ENCODE measurements around the gene DNAH2. TPM values are rescaled to one million over a fixed set of nuclear protein-coding genes. Genes with fewer than 3 reads are reported as not detected.

Gene DNAH2
- total RNA-seq, result under 0.01 and 0.10 TPM in 2 replicates

DNA sequence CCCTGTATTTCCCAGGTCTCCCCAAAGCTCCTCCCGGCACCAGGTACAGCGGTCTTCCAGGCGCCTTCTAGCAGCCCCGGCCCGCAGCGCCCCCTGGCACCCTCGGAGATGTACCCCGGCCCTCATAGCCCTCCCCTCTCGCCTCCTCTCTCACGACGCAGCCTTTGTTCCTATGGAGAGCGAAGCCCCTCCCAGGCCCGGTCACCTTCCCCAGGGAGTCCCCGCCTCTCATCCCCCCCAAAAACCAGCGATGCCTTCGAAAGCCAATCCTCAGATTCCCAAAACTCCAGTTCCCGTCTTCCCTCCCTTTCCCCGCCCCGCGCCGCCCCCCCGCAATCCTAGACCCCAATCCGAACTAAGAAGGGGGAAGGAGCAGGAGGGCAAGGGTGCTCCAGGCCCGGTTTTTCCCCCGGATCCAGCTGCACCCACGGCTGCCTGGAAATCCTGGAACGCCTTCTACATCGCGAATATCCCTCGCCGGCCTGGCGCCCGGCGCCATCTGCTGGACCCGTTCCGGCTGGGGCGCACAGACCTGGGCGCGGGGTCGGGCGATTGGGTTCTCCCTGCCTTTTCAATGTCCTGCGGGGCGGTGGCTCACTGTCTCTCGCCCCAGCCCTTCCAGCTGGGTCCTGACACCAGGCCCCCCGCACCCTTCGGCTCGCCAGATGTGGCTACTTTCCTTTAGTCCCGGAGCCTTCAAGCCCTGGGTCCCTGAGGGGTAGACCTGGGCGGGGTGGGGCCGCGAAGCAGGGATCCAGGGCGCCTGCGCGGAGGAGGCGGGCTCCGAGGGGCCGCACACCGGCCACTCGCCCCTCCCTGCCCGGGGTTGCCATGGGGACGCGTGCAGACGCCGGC, at the start of gene DNAH2:
Gene DNAH2 (plus strand): TSS at position 844 of the 855 bp plus-strand sequence. CDS start 1,991 bp downstream, outside the sequence.

DNA sequence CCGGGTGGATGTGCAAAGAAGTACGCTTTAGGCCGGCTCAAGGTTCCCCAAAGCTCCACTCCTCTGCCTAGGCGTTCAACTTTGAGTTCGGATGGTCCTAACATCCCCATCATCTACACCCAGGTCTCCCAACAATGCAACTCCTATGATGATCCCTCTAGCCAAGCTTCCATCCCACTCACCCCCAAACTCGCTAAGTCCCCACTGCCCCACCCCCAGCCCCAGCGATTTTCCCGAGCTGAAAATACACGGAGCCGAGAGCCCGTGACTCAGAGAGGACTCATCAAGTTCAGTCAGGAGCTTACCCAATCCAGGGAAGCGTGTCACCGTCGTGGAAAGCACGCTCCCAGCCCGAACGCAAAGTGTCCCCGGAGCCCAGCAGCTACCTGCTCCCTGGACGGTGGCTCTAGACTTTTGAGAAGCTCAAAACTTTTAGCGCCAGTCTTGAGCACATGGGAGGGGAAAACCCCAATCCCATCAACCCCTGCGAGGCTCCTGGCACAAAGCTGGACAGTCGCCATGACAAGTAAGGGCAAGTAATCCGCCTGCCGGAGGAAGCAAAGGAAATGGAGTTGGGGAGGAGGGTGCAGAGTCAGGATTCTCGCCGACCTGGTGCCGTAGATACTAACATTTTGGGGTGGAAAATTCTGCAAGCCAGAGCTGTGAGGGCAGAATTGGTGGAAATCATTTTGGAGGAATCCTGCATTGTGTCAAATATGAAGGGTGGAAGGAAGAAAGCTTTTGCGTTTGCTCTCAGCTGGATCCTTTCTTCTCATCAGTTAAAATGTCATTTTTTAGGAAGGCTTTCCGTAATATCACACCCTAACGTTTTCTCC, 30.3 kb upstream of the DNAH2 start, which contains the start of gene TP53:
Gene TP53 (minus strand): TSS at position 419 of the 836 bp plus-strand sequence. CDS start 10,896 bp downstream, outside the sequence.

GRCh38 chr17:7687908-7688807, 29.4 kb upstream of the DNAH2 start, which contains the start of gene WRAP53:
WRAP53 (plus strand) TSS chr17:7688477; CDS start chr17:7688649, 172 bp downstream.

DNA sequence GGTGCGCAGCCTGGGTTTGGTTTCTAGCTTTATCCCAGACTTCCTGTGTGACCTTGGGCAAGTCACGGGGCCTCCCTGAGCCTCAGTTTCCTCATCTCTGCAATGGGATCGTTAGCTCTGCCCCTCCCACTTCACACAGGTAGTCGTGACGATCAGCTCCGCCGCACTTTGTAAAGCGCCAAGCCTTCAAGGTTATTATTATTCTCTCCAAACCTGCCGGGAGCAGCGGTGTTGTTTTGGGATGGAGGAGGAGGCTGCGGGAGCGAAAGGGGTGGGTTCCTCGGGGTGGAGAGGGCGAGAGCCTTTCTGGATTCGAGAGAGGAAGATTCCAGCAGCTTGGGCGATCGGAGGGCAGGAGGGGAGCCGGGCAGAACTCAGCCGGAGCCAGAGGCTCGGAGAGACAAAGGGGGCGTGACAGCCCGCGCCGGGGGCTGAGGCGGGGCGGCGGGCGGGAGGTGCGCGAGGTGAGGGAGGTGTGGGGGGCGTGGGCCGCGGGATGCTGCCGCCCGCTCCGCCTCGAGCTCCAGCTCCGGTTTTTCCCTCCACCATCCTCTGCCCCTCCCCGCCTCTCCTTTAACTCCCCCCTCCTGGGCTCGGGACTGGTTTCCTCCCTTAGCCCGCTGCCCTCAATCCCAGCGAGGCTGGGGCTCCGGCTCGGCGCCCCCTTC, 12.8 kb upstream of the DNAH2 start, which contains the start of gene EFNB3:
Gene EFNB3 (plus strand): TSS at position 602 of the 668 bp plus-strand sequence. CDS start 397 bp downstream, outside the sequence.

DNA sequence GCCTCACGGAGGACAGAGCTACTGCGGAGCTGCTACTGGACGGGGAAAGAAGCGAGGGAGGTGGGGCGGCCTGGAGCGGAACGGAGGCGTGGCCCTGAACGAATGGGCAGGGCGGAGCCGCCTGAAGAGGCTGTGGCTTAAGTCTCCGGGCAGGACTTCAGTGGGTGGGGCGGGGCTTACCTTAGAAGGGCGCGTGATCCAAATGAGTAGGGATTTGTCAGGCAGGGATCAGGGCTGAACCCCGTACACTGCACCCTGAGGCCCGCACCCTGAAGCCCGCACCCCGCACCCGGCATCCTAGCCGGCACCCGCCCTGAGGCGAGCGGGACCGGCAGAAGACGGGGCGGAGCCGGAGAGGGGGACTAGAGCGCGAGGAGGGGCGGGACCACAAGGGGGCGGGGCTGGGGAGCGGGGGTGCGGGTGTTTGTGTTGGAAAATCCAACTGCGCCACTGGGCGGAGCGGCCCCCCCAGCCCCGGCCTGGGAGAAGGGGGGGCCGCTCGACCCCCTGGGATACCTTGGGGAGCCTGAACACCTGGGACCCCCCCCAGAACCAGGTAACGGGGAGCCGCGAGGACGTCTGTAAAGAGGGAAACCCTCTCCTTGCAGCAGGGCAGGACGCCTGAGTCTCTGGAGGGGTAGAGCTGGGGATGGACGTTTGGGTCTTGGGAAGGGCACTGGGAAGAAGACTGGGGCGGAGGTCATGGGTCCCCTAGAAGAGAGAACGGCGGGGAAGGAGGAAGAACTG, 116.4 kb downstream of the DNAH2 start, which contains the start of gene KDM6B:
Gene KDM6B (plus strand): TSS at position 423 of the 747 bp plus-strand sequence. CDS start 11,338 bp downstream, outside the sequence.

GRCh38 chr17:7854851-7855659, 137.5 kb downstream of the DNAH2 start, which contains the start of gene TMEM88:
TMEM88 (plus strand) TSS chr17:7855066; CDS start chr17:7855075, 9 bp downstream.

DNA sequence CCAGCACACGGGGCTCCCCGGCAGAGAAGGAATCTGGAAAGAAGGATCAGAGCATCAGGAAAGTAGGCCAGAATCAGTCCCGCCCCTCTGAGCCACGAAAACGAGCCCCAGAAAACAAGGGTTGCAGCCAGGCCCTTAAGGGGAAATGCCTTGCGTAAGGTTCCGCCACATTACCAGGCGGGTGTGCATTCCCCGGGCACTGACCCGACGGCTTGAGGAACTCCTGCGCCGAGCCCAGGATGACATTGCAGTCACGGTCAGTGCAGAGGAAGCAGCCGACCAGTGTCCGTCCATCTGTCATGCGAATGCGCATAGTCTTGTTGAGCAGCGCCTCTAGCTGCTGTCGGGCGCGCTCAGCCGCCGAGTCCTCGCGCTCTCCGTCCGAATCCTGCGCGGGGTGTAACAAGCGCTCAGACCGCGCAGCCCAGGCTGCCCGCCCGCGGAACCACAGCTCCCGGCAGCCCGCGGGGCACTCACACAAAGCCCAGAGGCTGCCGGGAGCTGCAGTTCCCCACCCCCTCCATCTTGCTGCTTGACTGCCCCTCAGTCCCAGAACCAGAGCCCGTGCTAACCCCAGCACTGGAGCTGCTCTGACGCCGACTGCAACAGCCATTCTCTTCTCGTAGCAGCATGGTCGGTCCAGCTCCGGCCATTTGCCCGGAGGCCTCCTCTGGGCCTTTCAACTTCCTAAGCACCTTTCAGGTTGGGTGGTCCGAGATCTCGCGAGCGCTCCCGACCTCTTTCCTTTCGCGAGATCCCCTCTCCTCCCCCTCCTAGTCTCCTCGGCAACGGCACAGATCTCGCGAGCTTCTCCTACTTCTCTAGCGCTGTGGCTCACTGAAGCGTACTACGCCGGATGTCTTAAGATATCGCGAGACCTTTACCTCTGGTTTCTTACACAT, 139.5 kb downstream of the DNAH2 start, which contains the start of gene NAA38:
Gene NAA38 (minus strand): TSS at position 749 of the 902 bp plus-strand sequence. CDS start 96 bp downstream, at position 653.

DNA sequence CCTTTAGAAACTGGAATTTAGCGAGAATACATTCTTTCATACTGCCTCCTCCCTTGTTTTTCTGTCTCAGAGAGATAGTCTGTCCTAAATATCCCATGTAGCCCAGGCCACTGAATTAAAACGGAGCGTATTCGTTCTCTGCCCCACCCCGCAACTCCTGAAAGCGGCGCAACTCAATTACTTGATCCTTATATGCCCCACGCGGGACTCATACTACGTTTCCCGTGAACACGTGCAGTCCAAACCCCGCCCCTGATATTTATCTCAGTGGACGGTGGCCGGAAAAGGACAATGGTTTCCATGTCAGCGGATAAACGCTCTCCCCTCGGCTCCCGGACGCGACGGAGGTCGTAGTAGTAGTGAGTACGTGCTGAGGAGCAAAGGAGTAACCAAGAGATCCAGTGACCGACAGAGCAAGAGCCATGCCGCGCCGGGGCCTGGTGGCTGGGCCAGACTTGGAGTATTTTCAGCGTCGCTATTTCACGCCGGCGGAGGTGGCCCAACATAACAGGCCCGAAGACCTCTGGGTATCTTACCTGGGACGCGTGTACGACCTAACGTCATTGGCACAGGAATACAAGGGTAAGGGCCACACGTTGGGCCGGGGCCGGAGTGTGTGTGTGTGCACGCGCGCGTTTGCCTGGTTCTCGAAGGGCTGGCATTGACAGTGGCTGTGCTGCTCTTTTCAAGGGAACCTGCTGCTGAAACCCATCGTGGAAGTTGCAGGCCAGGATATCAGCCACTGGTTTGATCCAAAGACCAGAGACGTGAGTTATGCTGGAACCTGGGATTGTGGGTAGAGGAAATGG, 140.4 kb downstream of the DNAH2 start, which contains the start of gene CYB5D1:
Gene CYB5D1 (plus strand): TSS at position 291 of the 809 bp plus-strand sequence. CDS start 132 bp downstream, at position 423.

Other genes starting within 250 kb of the DNAH2 start
- gene ZBTB4, start 238.1 kb upstream of the DNAH2 start, total RNA-seq, result 26.4 and 32.3 TPM in 2 replicates
- not detected in 2 replicates for gene SLC35G6, start 236.3 kb upstream of the DNAH2 start, total RNA-seq
- gene POLR2A, start 233.4 kb upstream of the DNAH2 start, total RNA-seq, result 128 and 163 TPM in 2 replicates
- gene TNFSF12, start 168.7 kb upstream of the DNAH2 start, total RNA-seq, result 16.7 and 20.2 TPM in 2 replicates
- 1.3 and 2.5 TPM in 2 replicates for gene TNFSF13, start 159.0 kb upstream of the DNAH2 start, total RNA-seq
- 78.2 and 91.8 TPM in 2 replicates for gene SENP3, start 155.8 kb upstream of the DNAH2 start, total RNA-seq
- 5.5 and 7.5 TPM in 2 replicates for gene CD68, start 138.1 kb upstream of the DNAH2 start, total RNA-seq
- 139 and 210 TPM in 2 replicates for gene MPDU1, start 133.9 kb upstream of the DNAH2 start, total RNA-seq
- 0.33 TPM in 1 of 2 replicates, not detected in the other for gene SOX15, start 127.7 kb upstream of the DNAH2 start, total RNA-seq
- gene FXR2, start 102.8 kb upstream of the DNAH2 start, total RNA-seq, result 35.9 and 44.5 TPM in 2 replicates
- 18.3 and 25.2 TPM in 2 replicates for gene SAT2, start 89.9 kb upstream of the DNAH2 start, total RNA-seq
- 0.19 TPM in 1 of 2 replicates, not detected in the other for gene SHBG, start 87.6 kb upstream of the DNAH2 start, total RNA-seq
- gene ATP1B2, start 66.8 kb upstream of the DNAH2 start, total RNA-seq, result not detected in 2 replicates
- gene TP53, start 30.3 kb upstream of the DNAH2 start, total RNA-seq, result 144 and 156 TPM in 2 replicates
- 11.8 and 13.5 TPM in 2 replicates for gene WRAP53, start 29.3 kb upstream of the DNAH2 start, total RNA-seq
- gene EFNB3, start 12.5 kb upstream of the DNAH2 start, total RNA-seq, result 1.1 and 1.6 TPM in 2 replicates
- 5.3 and 5.6 TPM in 2 replicates for gene KDM6B, start 116.5 kb downstream of the DNAH2 start, total RNA-seq
- gene TMEM88, start 137.3 kb downstream of the DNAH2 start, total RNA-seq, result 26.5 and 43.0 TPM in 2 replicates
- 62.8 and 67.9 TPM in 2 replicates for gene NAA38, start 139.8 kb downstream of the DNAH2 start, total RNA-seq
- gene CYB5D1, start 140.3 kb downstream of the DNAH2 start, total RNA-seq, result 9.5 and 12.0 TPM in 2 replicates
- gene CHD3, start 171.0 kb downstream of the DNAH2 start, total RNA-seq, result 82.6 and 124 TPM in 2 replicates
- gene RNF227, start 198.5 kb downstream of the DNAH2 start, total RNA-seq, result 0.76 and 0.98 TPM in 2 replicates
- 0.98 and 1.2 TPM in 2 replicates for gene KCNAB3, start 212.1 kb downstream of the DNAH2 start, total RNA-seq
- 46.1 and 49.6 TPM in 2 replicates for gene TRAPPC1, start 214.2 kb downstream of the DNAH2 start, total RNA-seq
- 20.3 and 21.0 TPM in 2 replicates for gene CNTROB, start 214.5 kb downstream of the DNAH2 start, total RNA-seq

Data from vein endothelial cell (primary cell).